H9 (cell line): ENCODE results near the gene TFEB. TPM values are rescaled to one million over a fixed set of nuclear protein-coding genes. Genes with fewer than 3 reads are reported as not detected.

ENCODE experiments used
- DNase-seq: peaks from one replicate; pipeline ENCODE4 v3.0.0-alpha.2; 2017
- H2AFZ ChIP-seq: one replicate; pipeline ENCODE4 v1.6.1; 2013; ENCODE audit warnings: mild to moderate bottlenecking, low read length, control low read depth, moderate library complexity
- H2AK5ac ChIP-seq: 2 replicates; pipeline ENCODE4 v1.6.1; 2013; ENCODE audit warnings: low read length, control low read depth, mixed read lengths; ENCODE audit not compliant: insufficient read length
- H2BK120ac ChIP-seq: one replicate; pipeline ENCODE4 v1.6.1; 2013; ENCODE audit warnings: low read depth, mild to moderate bottlenecking, low read length, control low read depth, inconsistent platforms; ENCODE audit not compliant: poor library complexity, severe bottlenecking
- H2BK12ac ChIP-seq: 2 replicates; pipeline ENCODE4 v1.6.1; 2013; ENCODE audit warnings: low read length, control low read depth, mixed read lengths, low read depth; ENCODE audit not compliant: insufficient read length
- H2BK15ac ChIP-seq: 2 replicates; pipeline ENCODE4 v1.6.1; 2013; ENCODE audit warnings: low read depth, low read length, control low read depth
- H2BK20ac ChIP-seq: one replicate; pipeline ENCODE4 v1.6.1; 2013; ENCODE audit warnings: low read depth, mild to moderate bottlenecking, low read length, control low read depth, inconsistent platforms; ENCODE audit not compliant: poor library complexity, severe bottlenecking
- H2BK5ac ChIP-seq: 2 replicates; pipeline ENCODE4 v1.6.1; 2013; ENCODE audit warnings: low read length, control low read depth, mixed read lengths; ENCODE audit not compliant: insufficient read length
- H3K14ac ChIP-seq: 2 replicates; pipeline ENCODE4 v1.6.1; 2013; ENCODE audit warnings: low read length, control low read depth; ENCODE audit not compliant: insufficient read depth
- H3K18ac ChIP-seq: 2 replicates; pipeline ENCODE4 v1.6.1; 2013; ENCODE audit warnings: low read depth, mild to moderate bottlenecking, mixed read lengths, low read length, control low read depth; ENCODE audit not compliant: insufficient read length
- H3K23ac ChIP-seq: 2 replicates; pipeline ENCODE4 v1.6.1; 2013; ENCODE audit warnings: low read length, control low read depth, mixed read lengths, low read depth; ENCODE audit not compliant: insufficient read length
- H3K23me2 ChIP-seq: 2 replicates; pipeline ENCODE4 v1.6.1; 2013; ENCODE audit warnings: low read depth, mild to moderate bottlenecking, mixed read lengths, low read length, control low read depth; ENCODE audit not compliant: insufficient read length, poor library complexity, severe bottlenecking
- H3K27ac ChIP-seq: 2 replicates; pipeline ENCODE4 v1.5.1; 2013; ENCODE audit warnings: low read length, control low read depth, mixed read lengths, low read depth; ENCODE audit not compliant: insufficient read length
- H3K27me3 ChIP-seq: 2 replicates; pipeline ENCODE4 v1.6.1; 2013; ENCODE audit warnings: low read length, control low read depth, inconsistent platforms; ENCODE audit not compliant: insufficient read depth
- H3K4ac ChIP-seq: 2 replicates; pipeline ENCODE4 v1.6.1; 2013; ENCODE audit warnings: low read depth, mild to moderate bottlenecking, control low read depth, inconsistent platforms, low read length, moderate library complexity
- H3K4me1 ChIP-seq: 2 replicates; pipeline ENCODE4 v1.6.1; 2013; ENCODE audit warnings: low read length, control low read depth, inconsistent platforms; ENCODE audit not compliant: insufficient read depth
- H3K4me2 ChIP-seq: 2 replicates; pipeline ENCODE4 v1.6.1; 2013; ENCODE audit warnings: low read length, control low read depth, mixed read lengths; ENCODE audit not compliant: insufficient read length, insufficient read depth
- H3K56ac ChIP-seq: 2 replicates; pipeline ENCODE4 v1.6.1; 2013; ENCODE audit warnings: low read depth, mild to moderate bottlenecking, mixed read lengths, low read length, control low read depth; ENCODE audit not compliant: insufficient read length
- H3K79me1 ChIP-seq: 2 replicates; pipeline ENCODE4 v1.6.1; 2013; ENCODE audit warnings: low read depth, mild to moderate bottlenecking, moderate library complexity, low read length, control low read depth, inconsistent platforms; ENCODE audit not compliant: insufficient read depth, poor library complexity, severe bottlenecking
- H3K79me2 ChIP-seq: 2 replicates; pipeline ENCODE4 v1.6.1; 2013; ENCODE audit warnings: low read length, control low read depth, inconsistent platforms; ENCODE audit not compliant: insufficient read depth
- H3K9ac ChIP-seq: 2 replicates; pipeline ENCODE4 v1.6.1; 2013; ENCODE audit warnings: low read length, control low read depth, mixed read lengths; ENCODE audit not compliant: insufficient read length; ENCODE audit errors: extremely low read depth
- H3K9me3 ChIP-seq: one replicate; pipeline ENCODE4 v1.6.1; 2013; ENCODE audit warnings: low read depth, low read length, inconsistent platforms; ENCODE audit not compliant: control insufficient read depth
- H3T11ph ChIP-seq: one replicate; pipeline ENCODE4 v1.6.1; 2013; ENCODE audit warnings: mild to moderate bottlenecking, low read length, control low read depth, inconsistent platforms
- H4K20me1 ChIP-seq: one replicate; pipeline ENCODE4 v1.6.1; 2013; ENCODE audit not compliant: control insufficient read depth, insufficient read length, insufficient read depth
- H4K5ac ChIP-seq: 2 replicates; pipeline ENCODE4 v1.6.1; 2013; ENCODE audit warnings: low read depth, mild to moderate bottlenecking, mixed read lengths, low read length, control low read depth; ENCODE audit not compliant: insufficient read length
- H4K8ac ChIP-seq: replicated peaks from 2 replicates; pipeline ENCODE4 v1.6.1; 2013; ENCODE audit warnings: low read length, control low read depth, mixed read lengths, low read depth; ENCODE audit not compliant: insufficient read length
- H4K91ac ChIP-seq: 2 replicates; pipeline ENCODE4 v1.6.1; 2013; ENCODE audit warnings: low read depth, mild to moderate bottlenecking, moderate library complexity, mixed read lengths, low read length, control low read depth; ENCODE audit not compliant: insufficient read length
- H3K27ac Mint-ChIP-seq, 3 experiments: 2 replicates in 2 of 3; 3 replicates in 1 of 3; pipeline ENCODE4 v1.8.0; 2020 to 2021; ENCODE audit warnings: mixed read lengths in 3 of 3, mild to moderate bottlenecking in 1 of 3, moderate library complexity in 1 of 3
- H3K27me3 Mint-ChIP-seq: 2 replicates; pipeline ENCODE4 v1.8.0; 2021; ENCODE audit warnings: low read depth, mild to moderate bottlenecking, moderate library complexity, mixed read lengths
- H3K36me3 Mint-ChIP-seq, 3 experiments: 2 replicates in 2 of 3; 3 replicates in 1 of 3; pipeline ENCODE4 v1.8.0; 2020 to 2021; ENCODE audit warnings: low read depth in 3 of 3, mixed read lengths in 3 of 3; ENCODE audit not compliant: insufficient read depth in 1 of 3
- H3K4me1 Mint-ChIP-seq, 2 experiments: 2 replicates each; pipeline ENCODE4 v1.8.0; 2020; ENCODE audit warnings: mixed read lengths in 2 of 2
- H3K4me3 Mint-ChIP-seq, 2 experiments: 2 replicates in 1 of 2; 3 replicates in 1 of 2; pipeline ENCODE4 v1.8.0; 2020 to 2021; ENCODE audit warnings: mild to moderate bottlenecking in 2 of 2, mixed read lengths in 2 of 2, moderate library complexity in 1 of 2
- H3K9me3 Mint-ChIP-seq, 2 experiments: 2 replicates in 1 of 2; 3 replicates in 1 of 2; pipeline ENCODE4 v1.8.0; 2020; ENCODE audit warnings: mild to moderate bottlenecking in 2 of 2, mixed read lengths in 2 of 2, moderate library complexity in 1 of 2
- CTCF ChIP-seq: fragments of 200-600 bp; sonication (generic); conservative IDR thresholded peaks from 3 replicates; pipeline ENCODE4 v1.8.0; 2021; ENCODE audit warnings: antibody characterized with exemption, mild to moderate bottlenecking
- WGBS: extraction: QIAGEN DNeasy Blood & Tissue Kit; methylation state at CpG from one replicate; pipeline ENCODE4 v1.1.7; 2013; ENCODE audit warnings: missing lambda C conversion rate, low lambda C conversion rate, mixed read lengths; ENCODE audit not compliant: insufficient read length; ENCODE audit errors: extremely low coverage; 5-methylcytosine and 5-hydroxymethylcytosine counted together
- total RNA-seq: library from RNA; stranded (reverse); gene quantifications from 2 replicates; pipeline ENCODE4 v1.2.1, GENCODE V29; 2021

The TFEB gene
- total RNA-seq, 1 experiment from 2014 or later: 1.2 TPM

- Mint-ChIP-seq H3K9me3 (no peaks in the 10 kb centered on the region), H3K4me1 (peaks cover 5 to 6% of the 10 kb centered on the region in 2 experiments), H3K36me3 (no peaks in the 10 kb centered on the region; a peak in 1 of 7 replicates), H3K27ac (no peak overlapping the region), H3K27me3 (peaks cover 14% of the 10 kb centered on the region), H3K4me3 (no peak overlapping the region)
- no peak for DNase-seq
- H3K23ac ChIP-seq: no peak overlapping the region
- no peaks in the 10 kb centered on the region for H3K79me2 ChIP-seq
- H3K56ac ChIP-seq: no peak overlapping the region
- H3K27ac ChIP-seq: no peak overlapping the region
- no peaks in the 10 kb centered on the region for H3K4me1 ChIP-seq
- no peaks in the 10 kb centered on the region for H3K27me3 ChIP-seq
- H3K4ac ChIP-seq: no peak overlapping the region
- TF ChIP-seq CTCF: no peak
- no CpG with 5 or more reads among the region's 7 CpGs for WGBS
- H3K79me1 ChIP-seq: no peaks in the 10 kb centered on the region
- no peak overlapping the region for H2BK20ac ChIP-seq
- no peak overlapping the region for H3K14ac ChIP-seq
- H2AFZ ChIP-seq: no peak overlapping the region
- no peak overlapping the region for H3K18ac ChIP-seq
- no peak overlapping the region for H2BK5ac ChIP-seq
- H2AK5ac ChIP-seq: no peak overlapping the region
- H4K5ac ChIP-seq: no peak overlapping the region
- H3K9ac ChIP-seq: no peak overlapping the region
- H2BK120ac ChIP-seq: no peak overlapping the region
- no peak overlapping the region for H2BK15ac ChIP-seq
- H2BK12ac ChIP-seq: no peak overlapping the region
- no peak overlapping the region for H3K4me2 ChIP-seq
- no peaks in the 10 kb centered on the region for H4K20me1 ChIP-seq
- no peaks in the 10 kb centered on the region for H3K9me3 ChIP-seq
- no peak overlapping the region for H3T11ph ChIP-seq
- H3K23me2 ChIP-seq: no peaks in the 10 kb centered on the region
- H4K91ac ChIP-seq: no peak overlapping the region
- H4K8ac ChIP-seq: no peak overlapping the region
Measured at GRCh38 chr6:41744236-41744787, 8.9 kb upstream of the TFEB start.
